22Rv1 (cell line): ENCODE measurements around the gene FLRT2.

ENCODE experiments used
- ZFX ChIP-seq: fragments of 450-650 bp; IDR thresholded peaks from 2 replicates; pipeline ENCODE4 v1.6.1; 2017; ENCODE audit warnings: antibody characterized with exemption, borderline replicate concordance
- TF ChIP-seq, protein P1 (sequence below): fragments of 450-650 bp; IDR thresholded peaks from 2 replicates; pipeline ENCODE4 v1.5.1; 2017; ENCODE audit warnings: mild to moderate bottlenecking

DNA sequence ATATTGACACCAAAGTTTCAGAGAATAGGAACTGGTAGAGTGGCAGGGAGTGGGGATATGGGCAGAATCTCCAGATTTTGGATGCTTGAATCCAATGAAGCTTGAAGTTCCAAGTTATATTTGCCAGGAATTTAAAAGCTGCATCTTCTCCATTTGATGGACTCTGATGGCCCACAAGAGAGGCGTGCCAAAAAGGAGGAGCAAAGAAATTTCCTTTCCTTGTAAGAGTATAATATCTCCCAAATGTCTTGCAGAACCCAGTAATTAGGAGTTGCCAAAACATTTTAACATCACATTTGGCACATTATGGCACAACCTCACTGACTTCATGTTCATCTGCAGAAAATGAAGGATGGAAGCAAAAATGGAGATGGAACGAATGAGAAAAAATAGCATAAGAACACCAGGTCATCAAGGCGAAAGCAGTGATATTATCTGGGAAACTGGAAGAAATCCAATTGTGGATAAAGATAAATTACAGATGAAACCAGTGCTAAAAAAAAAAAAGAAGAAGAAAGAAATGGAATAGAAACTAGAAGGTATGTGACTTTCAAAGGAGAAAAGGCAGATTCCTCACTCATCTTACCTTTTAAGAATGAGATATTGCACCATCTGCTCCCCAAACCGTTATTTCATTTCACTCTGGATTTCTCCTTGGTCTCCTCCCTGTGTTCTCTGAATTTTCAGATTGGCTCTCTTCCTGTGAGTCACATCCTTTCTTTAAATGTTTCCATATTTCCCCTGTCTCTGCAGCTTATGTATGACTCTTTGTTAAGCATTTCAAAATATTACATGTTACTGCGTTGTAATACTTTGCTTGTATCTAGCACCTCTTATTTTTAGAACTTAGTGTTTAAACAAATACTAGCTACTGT is 13.5 kb upstream of the FLRT2 start:
- TF ChIP-seq, protein P1, sequence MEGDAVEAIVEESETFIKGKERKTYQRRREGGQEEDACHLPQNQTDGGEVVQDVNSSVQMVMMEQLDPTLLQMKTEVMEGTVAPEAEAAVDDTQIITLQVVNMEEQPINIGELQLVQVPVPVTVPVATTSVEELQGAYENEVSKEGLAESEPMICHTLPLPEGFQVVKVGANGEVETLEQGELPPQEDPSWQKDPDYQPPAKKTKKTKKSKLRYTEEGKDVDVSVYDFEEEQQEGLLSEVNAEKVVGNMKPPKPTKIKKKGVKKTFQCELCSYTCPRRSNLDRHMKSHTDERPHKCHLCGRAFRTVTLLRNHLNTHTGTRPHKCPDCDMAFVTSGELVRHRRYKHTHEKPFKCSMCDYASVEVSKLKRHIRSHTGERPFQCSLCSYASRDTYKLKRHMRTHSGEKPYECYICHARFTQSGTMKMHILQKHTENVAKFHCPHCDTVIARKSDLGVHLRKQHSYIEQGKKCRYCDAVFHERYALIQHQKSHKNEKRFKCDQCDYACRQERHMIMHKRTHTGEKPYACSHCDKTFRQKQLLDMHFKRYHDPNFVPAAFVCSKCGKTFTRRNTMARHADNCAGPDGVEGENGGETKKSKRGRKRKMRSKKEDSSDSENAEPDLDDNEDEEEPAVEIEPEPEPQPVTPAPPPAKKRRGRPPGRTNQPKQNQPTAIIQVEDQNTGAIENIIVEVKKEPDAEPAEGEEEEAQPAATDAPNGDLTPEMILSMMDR, result no peak
- no peak for TF ChIP-seq ZFX
